Measurements from ENCODE around the gene ARHGAP28.

- TF ChIP-seq GABPA (IDR thresholded peaks at IDR 0.05; ENCODE audit: low read depth) (no peak), CTCF (IDR thresholded peaks at IDR 0.05 in 2 of 3, conservative IDR thresholded peaks at IDR 0.05 in 1 of 3; ENCODE audit: control insufficient read depth in 2 of 3, extremely low read depth in 1 of 3, insufficient read depth in 1 of 3, low read depth in 3 of 3, low read length in 3 of 3) (no peak)
Measured at GRCh38 chr18:6917072-6917471, 187.6 kb downstream of the ARHGAP28 start.
